HTERT RPE-1 (cell line): ENCODE data around the gene RPRD2.

Experiments used
- in situ Hi-C: fragments of 300-500 bp; cut with MboI; formaldehyde crosslinking; loops from 4 replicates; pipeline ENCODE4 v1.14.3; 2020; ENCODE audit warnings: low sequenced_read_pairs

Gene RPRD2

GRCh38 chr1:150513351-150513791 lies 149.4 kb downstream of the RPRD2 start:
- in situ Hi-C loops: no loop called here

GRCh38 chr1:150514260-150514659 lies 150.3 kb downstream of the RPRD2 start:
- in situ Hi-C loops: no loop called here

- in situ Hi-C loops: no loop called here
Measured at GRCh38 chr1:150514913-150515327, 151.0 kb downstream of the RPRD2 start.

GRCh38 chr1:150515328-150516049 lies 151.5 kb downstream of the RPRD2 start, which contains the start of gene FALEC:
Gene FALEC, plus strand, starts transcription at chr1:150515752.
- in situ Hi-C loops: no loop called here

GRCh38 chr1:150516050-150516591 lies 152.2 kb downstream of the RPRD2 start:
- in situ Hi-C loops: no loop called here

- in situ Hi-C loops: no loop called here
Measured at GRCh38 chr1:150516616-150517015, 152.7 kb downstream of the RPRD2 start.

GRCh38 chr1:150521196-150521968 lies 157.4 kb downstream of the RPRD2 start:
- in situ Hi-C loops: no loop called here

GRCh38 chr1:150525348-150525747 lies 161.4 kb downstream of the RPRD2 start:
- in situ Hi-C loops: no loop called here
